GM19025 (cell line): Measurements from ENCODE around the gene UBP1.
"Not testable (repeated sequence)": the region's sequence is repeated elsewhere in the genome, so short reads cannot be mapped to it uniquely, and the experiment has no call there.

Experiments used
- ATAC-seq: cut with Tn5 transposase; IDR thresholded peaks from one replicate; pipeline ENCODE4 v1.9.1; 2021; ENCODE audit warnings: mild to moderate bottlenecking, low read depth, moderate library complexity; ENCODE audit not compliant: unreplicated experiment

Gene UBP1

DNA sequence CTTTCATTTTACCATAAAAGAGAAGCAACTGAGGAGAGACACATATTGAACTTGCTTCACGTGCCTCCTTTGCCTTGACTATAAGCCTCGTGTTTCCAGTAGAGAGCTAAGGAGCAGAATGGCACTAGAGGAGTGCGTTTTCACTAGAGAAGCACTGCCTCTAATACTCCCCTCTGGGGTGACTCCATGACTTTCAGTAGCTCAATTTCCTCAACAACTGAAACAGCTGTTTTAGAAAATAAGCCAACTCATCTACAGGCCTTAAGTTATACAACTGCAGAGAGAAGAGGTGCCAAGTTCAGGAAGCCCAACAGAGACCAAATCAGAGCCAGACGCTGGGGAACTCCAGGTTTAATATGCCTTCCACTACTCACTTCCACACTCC is 1.9 kb downstream of the UBP1 start:
- ATAC-seq, result no peak

DNA sequence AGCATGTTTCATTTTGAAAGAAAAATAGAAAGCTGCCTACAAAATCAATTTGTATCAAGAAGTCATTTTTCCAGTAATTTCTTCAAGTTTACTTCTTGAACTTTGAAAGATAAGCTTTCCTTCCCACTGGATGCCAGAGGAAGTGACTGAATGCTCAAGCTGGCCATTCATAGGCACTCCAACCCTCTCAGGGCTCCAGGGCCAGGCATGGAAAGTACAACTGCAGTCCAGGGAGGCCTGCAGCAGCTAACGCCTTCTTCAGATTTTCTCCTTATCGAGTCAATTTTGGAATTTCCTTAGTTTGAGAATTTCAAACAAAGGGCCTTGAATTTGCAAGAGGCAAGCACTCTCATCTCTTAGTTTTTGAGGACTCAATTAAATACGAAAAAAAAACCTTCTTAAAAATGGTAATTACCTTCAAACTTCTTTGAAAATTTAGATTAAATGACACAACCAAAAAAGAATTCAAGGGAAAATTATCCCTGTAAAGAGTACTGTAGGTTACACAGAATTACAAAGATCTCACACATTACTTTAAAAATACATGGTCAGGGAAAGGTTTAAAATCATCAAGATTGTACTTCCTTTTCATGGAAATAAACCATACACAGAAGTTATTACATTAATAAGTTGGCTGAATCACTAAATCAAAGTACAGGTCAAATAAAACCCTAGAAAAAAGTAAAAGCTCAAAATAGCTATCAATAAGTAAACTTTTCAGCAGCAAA is 2.5 kb downstream of the UBP1 start:
- no peak for ATAC-seq

DNA sequence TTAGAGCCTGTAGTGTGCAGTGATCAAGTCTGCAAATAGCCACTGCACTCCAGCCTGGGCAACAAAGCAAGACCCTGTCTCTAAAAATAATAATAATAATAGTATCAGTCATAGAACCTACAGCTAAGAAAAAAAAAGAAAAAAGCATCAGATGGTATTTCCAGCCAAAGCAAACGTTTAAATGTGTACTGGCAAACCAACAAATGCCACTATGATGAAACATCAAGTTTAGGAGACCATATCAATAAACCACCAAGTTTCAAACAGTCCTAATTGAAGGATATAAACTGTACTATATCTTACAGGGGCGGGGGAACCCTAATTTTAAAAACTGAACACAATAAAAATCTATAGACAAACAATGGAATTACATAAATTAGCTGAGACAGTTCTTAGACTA is 6.4 kb downstream of the UBP1 start:
- ATAC-seq, result no peak

DNA sequence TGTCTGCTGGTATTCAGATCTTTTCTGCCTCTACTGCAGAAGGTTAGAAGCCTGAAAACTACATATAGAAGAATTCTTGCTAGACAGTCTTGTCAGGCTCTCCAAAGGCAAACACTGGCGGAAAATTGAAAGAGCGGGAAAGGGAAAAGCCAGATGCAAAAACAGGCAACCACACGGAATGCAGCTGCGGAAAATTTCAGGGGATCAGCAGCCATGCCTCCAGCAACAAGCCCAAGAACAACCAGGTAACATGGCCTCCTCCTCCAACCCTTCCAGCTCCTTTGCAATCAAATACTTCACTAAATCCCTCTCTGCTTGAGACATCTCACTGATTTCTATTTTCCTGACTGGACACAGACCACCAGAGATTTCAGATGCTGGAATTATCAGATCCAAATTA is 9.6 kb downstream of the UBP1 start:
- ATAC-seq, result no peak

DNA sequence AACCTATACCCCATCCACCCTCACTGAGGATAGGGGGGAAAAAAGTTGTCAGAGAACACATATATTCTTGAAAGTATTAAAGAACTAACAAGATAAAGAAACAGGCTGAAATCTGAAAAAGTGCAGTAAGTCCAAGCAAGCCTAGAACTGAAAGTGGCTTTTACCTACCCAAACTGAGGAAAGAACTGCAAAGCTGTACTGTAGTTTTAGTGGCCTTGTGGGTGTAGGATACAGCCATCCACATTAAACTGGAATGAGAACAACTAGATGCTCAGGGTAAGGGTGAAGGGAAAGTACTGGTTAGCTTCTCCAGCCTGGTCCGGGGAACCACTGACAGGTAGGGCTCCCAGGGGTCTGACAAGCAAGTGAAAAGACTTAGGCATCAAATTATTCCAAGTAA is 10.1 kb downstream of the UBP1 start:
- ATAC-seq, result no peak

DNA sequence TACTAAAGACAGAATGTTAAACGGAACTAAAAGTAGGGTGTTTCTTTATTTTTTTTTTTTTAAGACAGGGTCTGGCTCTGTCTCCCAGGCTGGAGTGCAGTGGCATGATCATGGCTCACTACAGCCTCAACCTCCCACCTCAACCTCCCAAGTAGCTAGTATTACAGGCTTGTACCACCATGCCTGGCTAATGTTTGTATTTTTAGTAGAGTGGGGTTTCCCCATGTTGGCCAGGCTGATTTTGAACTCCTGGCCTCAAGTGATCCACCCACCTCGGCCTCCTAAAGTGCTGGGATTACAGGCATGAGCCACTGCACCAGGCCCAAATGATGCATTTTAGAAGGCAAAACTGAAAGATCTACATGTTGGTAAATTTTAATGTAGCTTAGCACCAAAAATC is 10.9 kb downstream of the UBP1 start:
- ATAC-seq, result not testable (repeated sequence)

DNA sequence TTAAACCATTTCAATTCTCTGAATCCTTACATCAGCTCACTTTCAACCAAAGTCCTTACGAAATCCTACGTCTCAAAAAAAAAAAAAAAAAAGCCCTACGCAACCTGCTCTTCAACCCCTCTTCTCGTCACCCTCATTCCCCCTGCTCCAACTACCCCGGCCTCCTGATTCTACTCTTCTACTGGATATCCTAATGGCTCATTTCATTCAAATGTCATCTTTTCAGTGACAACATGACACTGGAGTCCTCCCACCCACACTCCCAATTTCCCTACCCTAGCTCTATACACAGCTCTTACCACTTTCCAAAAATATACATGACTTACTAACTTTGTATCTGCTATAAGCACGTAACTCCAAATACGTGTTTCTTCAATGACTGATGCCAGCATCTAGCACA is 11.5 kb downstream of the UBP1 start:
- ATAC-seq, result no peak

DNA sequence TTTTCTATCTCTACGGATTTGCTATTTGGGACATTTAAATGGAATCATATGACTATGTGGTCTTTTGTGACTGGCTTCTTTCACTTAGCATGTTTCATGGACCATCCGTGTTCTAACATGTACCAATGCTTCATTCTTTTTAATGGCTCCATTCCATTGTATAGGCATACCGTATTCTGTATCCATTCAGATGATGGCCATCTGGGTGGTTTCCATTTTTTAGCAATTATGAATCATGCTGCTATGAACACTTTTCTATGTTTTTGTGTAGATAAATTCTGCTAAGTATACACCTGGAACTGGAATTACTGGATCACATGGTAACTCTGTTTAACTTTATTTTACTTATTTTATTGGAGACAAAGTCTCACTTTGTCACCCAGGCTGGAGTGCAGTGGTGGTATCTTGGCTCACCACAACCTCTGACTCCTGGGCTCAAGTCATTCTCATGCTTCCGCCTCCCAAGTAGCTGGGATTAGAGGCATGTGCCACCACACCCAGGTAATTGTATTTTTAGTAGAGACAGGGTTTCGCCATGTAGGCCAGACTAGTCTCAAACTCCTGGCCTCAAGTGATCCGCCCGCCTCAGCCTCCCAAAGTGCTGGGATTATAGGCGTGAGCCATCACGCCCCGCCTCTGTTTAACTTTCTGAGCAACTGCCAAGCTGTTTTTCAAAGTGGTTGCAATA is 13.4 kb downstream of the UBP1 start:
- ATAC-seq, result no peak

DNA sequence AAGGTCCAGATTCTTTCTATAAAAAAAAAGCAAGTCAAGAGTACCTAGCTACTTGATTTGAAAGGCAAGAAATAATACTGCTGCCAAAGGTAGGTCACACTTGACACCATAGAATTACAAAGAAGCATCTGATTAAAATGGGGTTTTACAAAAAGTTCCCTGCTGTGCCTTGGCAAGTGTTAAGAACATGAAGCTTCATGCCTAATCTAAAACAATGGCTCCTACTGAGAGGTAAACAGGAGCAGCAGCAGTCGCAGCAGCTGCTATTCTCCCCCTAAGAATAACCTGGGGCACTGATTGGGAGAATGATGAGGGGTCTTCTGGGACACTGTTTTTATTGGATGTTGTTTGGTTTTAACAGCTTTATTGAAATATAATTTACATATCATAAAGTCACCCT is 14.1 kb downstream of the UBP1 start:
- no peak for ATAC-seq

DNA sequence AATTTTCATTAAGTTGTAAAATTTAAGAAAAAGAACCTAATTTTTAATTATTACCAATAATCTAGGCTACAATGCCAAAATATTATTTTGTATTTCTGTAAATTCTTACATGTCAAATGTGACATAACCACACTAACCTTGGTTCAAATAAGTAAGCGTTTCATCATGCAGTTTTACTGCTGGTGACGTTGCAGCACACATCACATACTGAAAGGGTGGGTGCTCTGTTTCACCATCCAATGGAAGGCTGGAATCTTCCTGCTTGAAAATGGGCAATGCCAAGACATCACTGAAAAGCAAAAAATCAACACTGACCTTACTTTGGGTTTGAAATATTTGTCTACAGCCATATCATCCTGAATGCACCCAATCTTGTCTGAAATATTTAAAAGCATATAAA is 14.8 kb downstream of the UBP1 start:
- ATAC-seq, result no peak

DNA sequence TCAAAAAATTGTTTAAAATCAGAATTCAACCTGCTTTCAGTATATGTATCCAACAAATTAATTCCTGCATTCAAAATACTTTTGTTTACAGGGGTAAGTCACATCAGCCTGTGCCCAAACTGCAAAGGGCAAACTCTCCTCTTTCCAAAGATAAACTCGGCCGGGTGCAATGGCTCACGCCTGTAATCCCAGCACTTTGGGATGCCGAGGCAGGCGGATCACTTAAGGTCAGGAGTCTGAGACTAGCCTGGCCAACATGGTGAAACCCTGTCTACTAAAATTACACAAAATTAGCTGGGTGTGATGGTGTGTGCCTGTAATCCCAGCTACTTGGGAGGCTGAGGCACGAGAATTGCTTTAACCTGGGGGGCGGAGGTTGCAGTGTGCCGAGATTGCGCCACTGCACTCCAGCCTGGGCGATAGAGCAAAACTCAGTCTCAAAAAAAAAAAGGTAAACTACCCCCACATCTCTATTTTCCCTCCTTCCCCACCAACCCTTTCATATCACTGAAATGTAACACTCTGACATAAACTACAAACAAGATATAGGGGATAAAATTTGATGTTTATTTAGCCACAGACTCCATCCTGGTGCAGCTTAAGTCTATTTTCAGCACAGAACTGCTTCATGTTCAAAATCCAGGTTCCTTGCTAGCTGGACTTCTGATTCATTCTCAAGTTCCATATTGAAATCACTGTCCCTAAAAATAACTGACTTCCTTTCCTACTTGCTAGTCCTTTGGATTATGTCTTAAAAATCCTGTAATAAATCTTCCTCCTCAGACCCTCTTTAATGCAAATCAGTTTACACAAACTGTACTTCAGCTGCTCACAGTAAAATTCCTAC is 15.4 kb downstream of the UBP1 start:
- ATAC-seq, result no peak

DNA sequence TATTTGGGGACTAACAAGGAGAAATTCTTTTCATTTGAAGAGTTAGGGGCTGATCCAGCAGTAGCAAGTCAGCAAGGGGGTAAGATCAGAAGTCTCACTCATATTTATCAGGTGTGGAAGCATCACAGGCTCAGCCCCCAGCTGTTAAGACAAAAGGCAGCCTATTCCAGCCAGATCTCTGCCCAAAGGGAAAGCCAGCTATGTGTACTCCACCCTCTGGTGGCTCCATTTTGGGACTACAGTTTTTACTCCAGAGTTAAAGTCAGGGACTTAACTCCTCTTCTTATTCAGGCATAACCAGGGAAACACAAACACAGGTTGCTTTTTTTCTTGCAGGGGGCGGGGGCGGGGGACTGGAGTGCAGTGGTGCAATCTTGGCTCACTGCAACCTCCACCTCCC is 19.2 kb downstream of the UBP1 start:
- no peak for ATAC-seq

DNA sequence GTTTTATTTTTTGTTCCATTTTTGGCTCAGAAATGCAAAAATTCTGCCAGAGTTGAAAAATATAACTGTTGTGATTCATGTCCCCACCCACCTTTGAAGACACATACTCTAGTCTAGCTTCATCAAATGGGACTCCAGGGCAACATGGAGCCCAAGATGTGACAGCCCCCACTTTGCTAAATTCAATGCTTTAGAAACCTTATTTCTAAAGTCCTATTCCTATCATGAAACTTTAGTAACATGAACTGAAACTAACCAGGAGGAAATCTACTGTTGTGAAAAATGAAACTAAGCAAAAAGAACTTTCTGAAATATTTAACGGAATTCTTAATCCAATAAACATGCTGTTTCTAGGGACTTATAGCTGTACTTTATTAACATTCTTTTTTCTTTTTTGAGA is 20.3 kb downstream of the UBP1 start:
- ATAC-seq, result no peak

DNA sequence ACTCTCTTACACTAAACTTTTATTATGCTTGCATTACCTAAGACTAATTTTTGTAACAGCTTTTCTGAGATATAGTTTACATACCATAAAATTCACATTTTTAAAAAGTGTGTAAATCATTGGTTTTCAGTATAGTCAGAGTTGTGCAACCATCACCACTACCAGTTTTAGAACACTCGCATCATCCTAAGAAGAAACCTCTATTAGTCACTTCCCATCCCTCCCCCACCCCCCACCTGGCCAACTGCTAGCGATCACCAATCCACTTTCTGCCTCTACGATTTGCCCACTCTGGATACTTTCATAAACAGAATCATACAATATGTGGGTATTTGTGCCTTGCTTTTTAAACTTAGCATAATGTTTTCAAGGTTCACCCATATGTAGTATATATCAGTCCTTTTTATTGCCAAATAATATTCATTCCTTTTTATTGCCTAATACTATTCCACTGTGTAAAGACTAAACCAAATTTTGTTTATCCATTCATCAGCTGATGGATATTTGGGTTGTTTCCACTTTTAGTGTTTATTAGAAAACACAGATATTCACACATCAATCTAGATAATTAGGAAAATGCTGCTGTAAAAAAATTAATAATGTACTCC is 23.0 kb downstream of the UBP1 start:
- no peak for ATAC-seq

DNA sequence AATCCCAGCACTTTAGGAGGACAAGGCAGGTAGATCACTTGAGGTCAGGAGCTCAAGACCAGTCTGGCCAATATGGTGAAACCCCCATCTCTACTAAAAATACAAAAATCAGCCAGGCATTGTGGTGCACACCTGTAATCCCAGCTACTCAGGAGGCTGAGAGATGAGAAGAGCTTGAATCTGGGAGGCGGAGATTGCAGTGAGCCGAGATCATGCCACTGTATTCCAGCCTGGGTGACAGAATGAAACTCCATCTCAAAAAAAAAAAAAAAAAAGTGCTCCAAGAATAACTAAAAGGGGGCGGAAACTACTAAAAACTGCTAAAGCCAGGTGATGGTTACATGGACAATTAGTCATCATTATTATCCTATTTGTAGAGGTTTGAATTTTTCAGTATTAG is 29.4 kb downstream of the UBP1 start:
- not testable (repeated sequence) for ATAC-seq

DNA sequence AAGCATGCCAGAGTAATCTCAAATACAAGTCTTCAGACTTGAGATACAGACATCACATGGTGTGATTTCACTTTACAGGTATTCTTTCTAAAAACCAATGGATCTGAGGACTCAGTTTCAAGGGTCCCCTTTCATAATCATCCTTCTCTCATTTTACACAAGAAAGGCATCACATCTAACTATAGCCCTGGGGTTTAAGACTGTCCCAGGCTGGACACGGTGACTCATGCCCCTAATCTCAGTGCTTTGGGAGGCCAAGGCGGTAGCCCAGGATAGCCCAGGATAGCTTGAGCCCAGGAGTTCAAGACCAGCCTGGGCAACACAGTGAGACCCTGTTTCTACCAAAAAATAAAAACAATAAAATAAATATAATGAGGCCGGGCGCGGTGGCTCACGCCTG is 36.4 kb downstream of the UBP1 start:
- ATAC-seq, result no peak

DNA sequence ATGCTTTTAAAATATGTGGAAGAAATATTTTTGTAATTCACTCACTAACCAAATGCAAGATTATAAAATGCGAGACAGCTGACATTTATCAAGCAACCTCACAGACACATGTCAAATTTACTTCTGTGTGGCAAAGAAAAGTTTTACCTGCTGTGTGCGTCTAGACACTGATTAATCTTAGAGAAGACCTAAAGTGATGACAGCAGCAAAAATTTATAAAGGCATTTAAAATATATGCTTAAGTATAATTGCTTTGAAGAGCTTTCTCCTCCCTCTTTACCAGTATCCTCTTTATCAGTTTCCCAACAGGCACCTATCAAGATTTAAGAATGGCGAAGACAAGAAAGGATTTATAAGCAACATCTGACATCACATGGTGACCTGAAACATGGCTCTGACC is 37.3 kb downstream of the UBP1 start:
- no peak for ATAC-seq

DNA sequence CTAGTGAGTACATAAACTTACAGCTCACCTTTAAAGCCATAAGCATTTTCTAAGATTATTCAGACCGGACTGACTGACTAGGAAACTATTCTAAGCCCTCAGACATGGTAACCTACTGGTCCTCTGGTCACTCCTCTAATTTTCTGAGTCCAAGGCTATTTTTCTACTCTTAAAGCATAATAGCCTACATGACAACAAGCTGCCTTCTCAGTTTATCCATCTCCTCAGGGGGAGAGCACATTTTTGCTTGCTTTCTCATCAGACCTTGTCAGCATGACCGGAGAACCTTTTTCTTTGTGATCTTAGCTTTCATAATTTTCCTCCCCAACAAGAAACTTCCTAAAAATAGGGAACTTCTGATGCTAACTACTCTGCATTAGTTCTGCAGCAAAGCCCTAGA is 38.4 kb downstream of the UBP1 start:
- ATAC-seq, result no peak

DNA sequence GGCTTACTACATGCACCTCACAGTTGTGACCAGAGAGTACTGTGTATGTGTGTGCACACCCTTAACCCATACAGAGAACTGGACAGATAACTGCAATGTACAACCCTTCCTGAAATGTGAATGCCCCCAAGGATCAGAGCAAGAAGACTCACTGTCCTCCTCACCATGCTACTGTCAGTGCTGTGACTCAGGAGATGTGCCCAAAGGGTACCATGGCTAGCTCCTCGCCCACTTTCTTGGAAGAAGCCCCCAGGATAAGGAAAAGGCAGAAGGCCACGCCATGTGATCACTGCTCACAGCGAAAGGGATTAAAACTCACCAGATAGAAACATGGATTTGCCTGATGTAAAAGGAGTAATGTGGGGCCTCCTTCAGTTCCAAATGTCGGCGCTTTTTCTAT is 41.8 kb downstream of the UBP1 start:
- ATAC-seq, result no peak

DNA sequence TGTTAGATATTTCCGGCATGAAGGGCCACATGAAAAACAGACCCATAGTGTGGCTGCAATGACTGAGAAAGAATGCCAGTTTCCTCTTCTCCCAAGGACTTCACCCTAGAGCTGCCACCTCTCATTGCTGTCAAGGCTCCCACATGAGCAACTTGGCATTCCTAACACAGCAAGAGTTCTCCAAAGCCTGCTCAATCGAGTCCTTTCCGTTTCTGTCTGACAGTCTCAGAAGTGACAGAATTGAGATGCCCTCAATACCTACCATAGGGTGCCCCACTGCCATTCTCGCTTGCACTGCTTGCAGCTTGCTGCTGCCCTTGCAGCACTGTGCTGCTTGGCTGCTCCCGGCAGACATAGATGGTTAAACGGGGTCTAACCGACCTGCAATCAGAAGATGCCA is 44.3 kb downstream of the UBP1 start:
- ATAC-seq, result no peak

DNA sequence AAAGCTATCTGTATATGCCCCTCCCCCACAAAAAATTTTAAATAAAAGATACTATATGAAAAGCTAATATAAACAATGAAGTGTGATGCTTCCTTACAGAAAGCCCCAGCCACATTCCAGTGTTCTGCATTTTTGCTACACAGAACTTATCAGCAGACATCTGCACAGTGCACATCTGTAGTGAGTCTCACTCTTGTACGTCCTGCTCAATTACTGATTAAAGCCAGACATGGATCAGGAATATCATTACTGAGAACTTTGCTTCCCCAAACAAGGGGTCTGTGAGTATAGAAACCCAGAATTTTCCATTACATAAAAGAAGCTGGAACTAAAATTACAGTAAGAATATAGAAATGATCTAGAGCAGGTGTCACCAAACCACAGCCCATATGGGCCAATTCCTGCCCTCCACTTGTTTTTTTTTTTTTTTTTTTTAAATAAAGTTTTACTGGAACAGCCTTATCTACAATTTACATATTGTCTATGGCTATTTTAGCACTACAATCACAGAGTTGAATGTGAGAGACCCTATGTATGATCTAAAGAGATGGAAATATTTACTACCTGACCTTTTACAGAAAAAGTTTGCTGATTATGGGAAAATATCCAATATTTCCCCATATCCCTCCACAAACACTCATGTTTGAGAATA is 45.7 kb downstream of the UBP1 start:
- no peak for ATAC-seq
